ENCODE data around the gene NELL2. TPM values are rescaled to one million over a fixed set of nuclear protein-coding genes. Genes with fewer than 3 reads are reported as not detected.

NELL2 gene
- total and polyA plus RNA-seq, 8 donors, result 0.27 to 0.79 (median 0.71) TPM

DNA sequence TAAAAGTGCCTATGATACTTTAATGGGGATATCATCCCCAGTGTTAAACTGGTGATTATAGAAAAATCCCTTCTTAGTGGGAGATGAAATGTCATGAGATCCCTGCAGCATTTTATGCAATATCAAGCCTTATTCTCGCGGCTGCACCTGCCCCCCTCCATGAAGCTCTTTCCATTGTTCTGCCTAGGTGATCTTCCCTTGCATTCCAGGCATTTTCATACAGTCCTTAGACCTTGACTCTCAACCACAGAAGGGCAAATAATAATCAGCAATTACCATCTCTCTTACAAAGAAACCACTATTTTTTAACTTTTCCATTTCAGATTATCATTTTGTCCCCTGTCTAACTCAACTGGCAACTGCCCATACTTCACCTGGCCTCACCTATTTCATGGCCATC, 352.3 kb downstream of the NELL2 start:
- FAIRE-seq (no peak), ATAC-seq (no peak), DNase-seq (no peak)
- H3K4me1 ChIP-seq, result no peaks in the 10 kb centered on the region
- TF ChIP-seq, protein P1, sequence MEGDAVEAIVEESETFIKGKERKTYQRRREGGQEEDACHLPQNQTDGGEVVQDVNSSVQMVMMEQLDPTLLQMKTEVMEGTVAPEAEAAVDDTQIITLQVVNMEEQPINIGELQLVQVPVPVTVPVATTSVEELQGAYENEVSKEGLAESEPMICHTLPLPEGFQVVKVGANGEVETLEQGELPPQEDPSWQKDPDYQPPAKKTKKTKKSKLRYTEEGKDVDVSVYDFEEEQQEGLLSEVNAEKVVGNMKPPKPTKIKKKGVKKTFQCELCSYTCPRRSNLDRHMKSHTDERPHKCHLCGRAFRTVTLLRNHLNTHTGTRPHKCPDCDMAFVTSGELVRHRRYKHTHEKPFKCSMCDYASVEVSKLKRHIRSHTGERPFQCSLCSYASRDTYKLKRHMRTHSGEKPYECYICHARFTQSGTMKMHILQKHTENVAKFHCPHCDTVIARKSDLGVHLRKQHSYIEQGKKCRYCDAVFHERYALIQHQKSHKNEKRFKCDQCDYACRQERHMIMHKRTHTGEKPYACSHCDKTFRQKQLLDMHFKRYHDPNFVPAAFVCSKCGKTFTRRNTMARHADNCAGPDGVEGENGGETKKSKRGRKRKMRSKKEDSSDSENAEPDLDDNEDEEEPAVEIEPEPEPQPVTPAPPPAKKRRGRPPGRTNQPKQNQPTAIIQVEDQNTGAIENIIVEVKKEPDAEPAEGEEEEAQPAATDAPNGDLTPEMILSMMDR (IDR thresholded peaks at IDR 0.05), result no peak
- intact Hi-C loops (cut with DNase I), result no loop called here
- H3K27ac ChIP-seq, result no peak overlapping the region
- H3K36me3 ChIP-seq, result no peaks in the 10 kb centered on the region
- H3K4me3 ChIP-seq, result no peak overlapping the region
- WGBS, 2 donors, result 52 to 80% methylated on average over 2 of the region's 2 CpGs
- H3K27me3 ChIP-seq, result no peaks in the 10 kb centered on the region
- no peaks in the 10 kb centered on the region for H3K9me3 ChIP-seq

DNA sequence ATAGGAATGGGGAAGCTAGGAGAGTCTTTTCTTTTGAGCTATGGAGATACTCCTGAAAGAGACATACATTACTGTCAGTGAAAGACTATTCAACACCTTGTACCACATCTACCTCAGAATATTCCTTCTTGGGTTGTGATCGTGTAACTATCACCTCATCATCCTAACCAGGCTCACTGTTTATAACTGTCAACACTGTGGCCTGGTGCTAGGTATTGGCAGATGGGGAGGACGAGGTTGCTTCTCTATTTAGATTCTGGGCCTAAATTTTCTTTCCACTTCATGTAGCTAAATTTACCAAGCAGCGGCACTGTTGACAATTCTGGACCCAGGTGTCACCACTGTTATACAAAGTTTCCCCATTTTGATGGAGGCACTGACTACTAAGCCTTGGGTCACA, 354.4 kb downstream of the NELL2 start:
- intact Hi-C loops (cut with DNase I), result no loop called here
- no peak for DNase-seq
- Histone ChIP-seq H3K36me3 (no peaks in the 10 kb centered on the region), H3K4me3 (no peak overlapping the region), H3K27ac (no peak overlapping the region), H3K27me3 (no peaks in the 10 kb centered on the region), H3K4me1 (no peaks in the 10 kb centered on the region), H3K9me3 (no peaks in the 10 kb centered on the region)
- ATAC-seq, result no peak
- 70 to 72% methylated on average over 3 of the region's 3 CpGs for WGBS, 2 donors
- no peak for FAIRE-seq
- TF ChIP-seq, protein P1 (IDR thresholded peaks at IDR 0.05), result no peak

DNA sequence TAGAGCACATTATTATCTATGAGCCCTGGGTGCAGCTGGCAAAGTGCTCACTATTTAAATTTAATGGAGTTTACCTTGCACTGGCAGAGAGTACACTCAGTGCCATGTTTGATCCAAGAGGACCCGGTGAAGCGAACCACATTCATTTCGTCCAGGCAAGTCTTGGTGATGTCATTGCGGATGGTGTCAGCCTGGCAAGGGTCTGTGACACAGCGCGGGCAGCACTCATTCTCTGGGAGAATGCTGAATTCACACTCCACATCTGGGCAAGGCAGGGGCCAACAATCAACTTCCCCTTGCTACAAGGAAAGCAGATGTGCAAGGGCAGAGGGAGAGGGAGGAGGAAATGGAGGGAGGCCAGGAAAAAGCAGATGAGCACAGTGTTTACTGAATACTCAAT, 356.2 kb downstream of the NELL2 start:
- Histone ChIP-seq H3K27ac (no peak overlapping the region), H3K9me3 (no peaks in the 10 kb centered on the region), H3K4me3 (no peak overlapping the region), H3K4me1 (no peaks in the 10 kb centered on the region), H3K27me3 (no peaks in the 10 kb centered on the region), H3K36me3 (no peaks in the 10 kb centered on the region)
- 84 to 95% methylated on average over 6 of the region's 6 CpGs for WGBS, 2 donors
- intact Hi-C loops (cut with DNase I), result no loop called here
- ATAC-seq (no peak), DNase-seq (no peak), FAIRE-seq (no peak)
- TF ChIP-seq, protein P1 (IDR thresholded peaks at IDR 0.05), result no peak

DNA sequence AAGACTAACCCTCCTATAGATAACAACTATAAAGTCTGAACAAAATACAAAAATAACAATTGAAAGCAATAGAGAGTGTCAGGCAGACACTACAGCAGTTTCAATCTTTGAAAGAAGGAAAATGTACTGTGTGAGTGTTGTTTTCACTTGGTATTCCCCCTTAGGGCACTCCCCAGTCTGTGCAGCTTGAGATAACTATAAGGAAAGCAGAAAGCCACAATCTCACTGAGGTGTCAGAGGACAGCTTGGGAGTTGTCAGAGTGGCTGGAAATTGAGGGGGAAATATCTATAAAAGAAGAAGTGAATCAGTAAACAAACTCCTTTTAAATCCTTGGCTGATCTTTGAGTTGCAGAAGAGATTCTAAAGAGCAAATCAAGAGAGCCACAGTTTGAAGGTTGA, 364.8 kb downstream of the NELL2 start:
- H3K27me3 ChIP-seq, result no peaks in the 10 kb centered on the region
- H3K27ac ChIP-seq, result no peak overlapping the region
- H3K4me3 ChIP-seq, result no peak overlapping the region
- no peaks in the 10 kb centered on the region for H3K36me3 ChIP-seq
- DNase-seq (no peak), ATAC-seq (no peak), FAIRE-seq (no peak)
- TF ChIP-seq, protein P1 (IDR thresholded peaks at IDR 0.05), result no peak
- intact Hi-C loops (cut with DNase I), result no loop called here
- H3K9me3 ChIP-seq, result no peaks in the 10 kb centered on the region
- H3K4me1 ChIP-seq, result no peaks in the 10 kb centered on the region

DNA sequence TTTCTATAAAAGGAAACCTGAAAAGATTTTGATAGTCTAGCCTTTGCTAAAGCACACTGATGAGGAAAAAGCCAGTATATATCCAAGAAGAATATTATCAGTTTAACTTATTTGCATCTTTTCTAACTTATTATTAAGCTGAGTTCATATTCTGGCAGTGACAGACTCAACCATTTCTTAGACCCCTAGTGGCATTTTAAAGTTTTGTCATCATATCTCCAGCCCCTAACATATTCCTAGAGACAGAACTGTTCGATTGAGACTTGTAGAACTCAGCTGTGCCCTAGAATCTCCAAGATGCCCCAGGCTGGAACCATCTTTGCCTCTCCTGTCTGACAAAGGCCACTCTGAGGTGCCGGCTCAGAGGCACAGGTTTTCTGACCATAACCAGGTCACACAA, 365.6 kb downstream of the NELL2 start:
- Histone ChIP-seq H3K27ac (no peak overlapping the region), H3K4me3 (no peak overlapping the region), H3K4me1 (no peaks in the 10 kb centered on the region), H3K27me3 (no peaks in the 10 kb centered on the region), H3K9me3 (no peaks in the 10 kb centered on the region), H3K36me3 (no peaks in the 10 kb centered on the region)
- DNase-seq (no peak), FAIRE-seq (no peak), ATAC-seq (no peak)
- TF ChIP-seq, protein P1 (IDR thresholded peaks at IDR 0.05), result no peak
- intact Hi-C loops (cut with DNase I), result no loop called here
- WGBS, 2 donors, result 61 to 74% methylated on average over 2 of the region's 2 CpGs
